Natural killer cell (primary cell): Measurements from ENCODE around the gene TSKS. TPM values are rescaled to one million over a fixed set of nuclear protein-coding genes. Genes with fewer than 3 reads are reported as not detected.

Experiments
- ATAC-seq, 3 donors: fragments of 150-1000 bp in 2 of 3; fragments of 200-7000 bp in 1 of 3; cut with Tn5 transposase; 1 replicate in 1 of 3; 2 replicates in 2 of 3; pipeline ENCODE4 v1.10.0; 2021; ENCODE audit warnings: mild to moderate bottlenecking in 2 of 3, moderate library complexity in 2 of 3
- DNase-seq, 2 donors: peaks; one replicate each; pipeline versions ENCODE4 v3.0.0 to v3.0.0-alpha.2; 2013 to 2021; ENCODE audit warnings: mixed read lengths in 1 of 2
- H3K27ac ChIP-seq: one replicate; pipeline ENCODE4 v1.5.1; 2013; ENCODE audit warnings: mild to moderate bottlenecking, low read length
- H3K27me3 ChIP-seq: one replicate; pipeline ENCODE4 v1.6.1; 2013; ENCODE audit warnings: low read length; ENCODE audit not compliant: control insufficient read depth, insufficient read depth
- H3K36me3 ChIP-seq: one replicate; pipeline ENCODE4 v1.6.1; 2013; ENCODE audit warnings: low read length; ENCODE audit not compliant: control insufficient read depth, insufficient read depth
- H3K4me1 ChIP-seq: one replicate; pipeline ENCODE4 v1.6.1; 2013; ENCODE audit warnings: low read length; ENCODE audit not compliant: control insufficient read depth, insufficient read depth
- H3K4me3 ChIP-seq: one replicate; pipeline ENCODE4 v1.5.1; 2013; ENCODE audit warnings: low read length
- H3K9me3 ChIP-seq: one replicate; pipeline ENCODE4 v1.6.1; 2013; ENCODE audit warnings: low read length; ENCODE audit not compliant: control insufficient read depth, insufficient read depth
- H3K27ac Mint-ChIP-seq, 2 donors: one replicate each; pipeline ENCODE4 v1.8.0; 2022; ENCODE audit warnings: mild to moderate bottlenecking in 2 of 2, mixed read lengths in 2 of 2, moderate library complexity in 1 of 2
- H3K27me3 Mint-ChIP-seq, 2 donors: one replicate each; pipeline ENCODE4 v1.8.0; 2022; ENCODE audit warnings: low read depth in 2 of 2, mixed read lengths in 2 of 2
- H3K36me3 Mint-ChIP-seq: one replicate; pipeline ENCODE4 v1.8.0; 2022; ENCODE audit warnings: mixed read lengths
- H3K4me1 Mint-ChIP-seq, 2 donors: one replicate each; pipeline ENCODE4 v1.8.0; 2022; ENCODE audit warnings: mixed read lengths in 2 of 2
- H3K4me3 Mint-ChIP-seq: one replicate; pipeline ENCODE4 v1.8.0; 2022; ENCODE audit warnings: mild to moderate bottlenecking, moderate library complexity, mixed read lengths
- H3K9me3 Mint-ChIP-seq, 2 donors: one replicate each; pipeline ENCODE4 v1.8.0; 2022; ENCODE audit warnings: mixed read lengths in 2 of 2
- WGBS: methylation state at CpG from one replicate; pipeline ENCODE4 v1.1.7; 2013; ENCODE audit warnings: missing lambda C conversion rate; ENCODE audit not compliant: insufficient coverage; 5-methylcytosine and 5-hydroxymethylcytosine counted together
- intact Hi-C: fragments of 100-400 bp; cut with micrococcal nuclease; formaldehyde crosslinking; loops from one replicate; pipeline ENCODE4 v1.14.2; 2022
- total RNA-seq, 4 donors: library from RNA; stranded (reverse); fragments of 120-200 nt in 1 of 4; gene quantifications; one replicate each; pipeline versions ENCODE4 v1.2.3 to v1.2.4, GENCODE V29; 2013 to 2022
- TF ChIP-seq, protein P1 (sequence below): fragments of 200-600 bp; IDR thresholded peaks from one replicate; pipeline ENCODE4 v1.8.0; 2022; ENCODE audit warnings: antibody characterized with exemption

The TSKS gene
- total RNA-seq, 3 donors from 2014 or later (not counting 1 experiment from before 2014, with no cell fraction given), result 0.35 to 2.4 (median 1.7) TPM

DNA sequence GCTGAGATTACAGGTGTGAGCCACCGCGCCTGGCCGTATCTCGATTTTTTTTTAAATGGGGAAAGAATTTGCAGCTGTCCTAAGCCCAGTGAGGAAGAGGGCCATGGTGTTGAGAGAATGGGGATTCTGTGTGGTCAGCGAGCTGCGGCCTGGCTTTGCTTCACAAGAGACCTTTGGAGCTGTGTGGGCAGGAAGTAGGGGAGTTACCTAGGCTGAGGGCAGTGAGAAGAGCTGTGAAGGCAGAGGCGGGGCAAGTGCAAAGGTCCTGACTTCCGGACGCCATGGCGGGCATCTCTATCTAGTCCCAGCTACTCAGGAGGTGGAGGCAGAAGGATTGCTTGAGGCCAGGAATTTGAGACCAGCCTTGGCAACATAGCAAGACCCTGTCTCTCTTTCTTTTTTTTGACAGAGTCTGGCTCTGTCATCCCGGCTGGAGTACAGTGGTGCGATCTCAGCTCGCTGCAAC is 8.6 kb upstream of the TSKS start:
- Histone ChIP-seq H3K9me3 (no peaks in the 10 kb centered on the region), H3K27me3 (no peaks in the 10 kb centered on the region), H3K36me3 (no peaks in the 10 kb centered on the region), H3K4me1 (peaks cover 87% of the 10 kb centered on the region), H3K27ac (peak overlapping the region; percentile 37), H3K4me3 (no peak overlapping the region)
- Mint-ChIP-seq H3K9me3 (no peaks in the 10 kb centered on the region), H3K4me1 (peaks cover 60 to 78% of the 10 kb centered on the region in 2 donors), H3K4me3 (peak overlapping the region; percentile 82), H3K36me3 (no peaks in the 10 kb centered on the region), H3K27me3 (no peaks in the 10 kb centered on the region), H3K27ac (peak overlapping the region; percentile 84 to 93)
- intact Hi-C loops, result no loop called here
- ATAC-seq (peak; percentile 56 to 62 (median 56)), DNase-seq (peak; percentile 38 to 50)
- TF ChIP-seq, protein P1, sequence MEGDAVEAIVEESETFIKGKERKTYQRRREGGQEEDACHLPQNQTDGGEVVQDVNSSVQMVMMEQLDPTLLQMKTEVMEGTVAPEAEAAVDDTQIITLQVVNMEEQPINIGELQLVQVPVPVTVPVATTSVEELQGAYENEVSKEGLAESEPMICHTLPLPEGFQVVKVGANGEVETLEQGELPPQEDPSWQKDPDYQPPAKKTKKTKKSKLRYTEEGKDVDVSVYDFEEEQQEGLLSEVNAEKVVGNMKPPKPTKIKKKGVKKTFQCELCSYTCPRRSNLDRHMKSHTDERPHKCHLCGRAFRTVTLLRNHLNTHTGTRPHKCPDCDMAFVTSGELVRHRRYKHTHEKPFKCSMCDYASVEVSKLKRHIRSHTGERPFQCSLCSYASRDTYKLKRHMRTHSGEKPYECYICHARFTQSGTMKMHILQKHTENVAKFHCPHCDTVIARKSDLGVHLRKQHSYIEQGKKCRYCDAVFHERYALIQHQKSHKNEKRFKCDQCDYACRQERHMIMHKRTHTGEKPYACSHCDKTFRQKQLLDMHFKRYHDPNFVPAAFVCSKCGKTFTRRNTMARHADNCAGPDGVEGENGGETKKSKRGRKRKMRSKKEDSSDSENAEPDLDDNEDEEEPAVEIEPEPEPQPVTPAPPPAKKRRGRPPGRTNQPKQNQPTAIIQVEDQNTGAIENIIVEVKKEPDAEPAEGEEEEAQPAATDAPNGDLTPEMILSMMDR, result no peak
- 57% methylated on average over 13 of the region's 13 CpGs for WGBS

DNA sequence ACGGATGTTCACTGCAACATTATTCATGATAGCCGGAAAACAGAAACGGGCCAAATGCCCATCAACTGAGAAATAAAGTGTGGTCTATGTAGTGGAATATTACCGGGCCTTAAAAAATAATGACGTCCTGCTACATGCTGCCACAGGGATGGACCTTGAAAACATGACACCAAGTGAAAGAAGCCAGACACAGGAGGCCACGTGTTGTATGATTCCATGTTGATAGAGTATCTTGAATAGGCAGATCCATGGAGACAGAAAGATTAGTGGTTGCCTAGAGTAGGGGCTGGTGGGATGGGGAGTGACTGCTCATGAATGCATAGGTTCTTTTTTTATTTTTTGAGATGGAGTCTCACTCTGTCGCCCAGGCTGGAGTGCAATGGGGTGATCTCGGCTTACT is 7.4 kb upstream of the TSKS start:
- Histone ChIP-seq H3K27me3 (no peaks in the 10 kb centered on the region), H3K27ac (no peak overlapping the region), H3K36me3 (no peaks in the 10 kb centered on the region), H3K9me3 (no peaks in the 10 kb centered on the region), H3K4me3 (no peak overlapping the region), H3K4me1 (peaks cover 81% of the 10 kb centered on the region)
- DNase-seq (no peak), ATAC-seq (no peak)
- H3K9me3 Mint-ChIP-seq, result no peaks in the 10 kb centered on the region
- peak overlapping the region; percentile 35 for H3K4me3 Mint-ChIP-seq
- H3K27me3 Mint-ChIP-seq, result no peaks in the 10 kb centered on the region
- TF ChIP-seq, protein P1, result no peak
- H3K36me3 Mint-ChIP-seq, result no peaks in the 10 kb centered on the region
- 98% methylated on average over 8 of the region's 8 CpGs for WGBS
- H3K4me1 Mint-ChIP-seq, result peaks cover 62 to 76% of the 10 kb centered on the region in 2 donors
- intact Hi-C loops, result no loop called here
- peak overlapping the region; percentile 84 to 93 for H3K27ac Mint-ChIP-seq

DNA sequence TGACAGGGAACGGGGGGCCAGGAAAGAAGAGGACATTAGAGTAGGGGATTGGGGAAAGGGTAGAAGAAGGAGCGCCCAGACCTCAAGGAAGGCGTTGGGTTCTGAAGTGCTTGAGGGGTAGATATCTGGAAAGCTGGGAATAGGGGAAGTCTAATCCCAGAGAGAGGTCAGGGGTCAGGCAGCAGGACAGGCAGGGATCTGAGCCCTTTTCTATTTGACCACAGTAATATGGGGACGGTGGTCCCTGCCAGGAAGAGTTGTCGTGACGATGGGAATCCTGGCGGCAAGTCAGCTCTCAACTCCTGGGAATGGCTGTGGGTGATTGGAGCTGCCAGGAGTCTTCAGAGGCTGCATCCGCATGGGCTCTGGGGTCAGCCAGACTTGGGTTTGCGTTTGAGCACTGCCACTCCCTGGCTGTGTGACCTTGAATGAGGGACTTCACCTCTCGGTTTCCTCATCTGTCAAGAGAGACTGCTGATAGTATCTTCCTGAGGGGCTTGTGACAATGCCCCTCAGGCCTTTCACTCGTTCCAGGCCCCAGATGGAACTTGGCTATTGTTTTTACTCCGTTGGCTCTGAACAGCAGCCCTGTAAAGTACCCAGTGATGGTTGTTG is 5.0 kb upstream of the TSKS start:
- H3K27ac ChIP-seq, result no peak overlapping the region
- H3K4me1 ChIP-seq, result peaks cover 65% of the 10 kb centered on the region
- DNase-seq (no peak), ATAC-seq (no peak)
- Mint-ChIP-seq H3K4me1 (peaks cover 52 to 63% of the 10 kb centered on the region in 2 donors), H3K27me3 (no peaks in the 10 kb centered on the region), H3K9me3 (no peaks in the 10 kb centered on the region), H3K36me3 (no peaks in the 10 kb centered on the region), H3K27ac (peak overlapping the region; percentile 91 to 93), H3K4me3 (peak overlapping the region; percentile 94)
- WGBS, result 92% methylated on average over 12 of the region's 12 CpGs
- H3K27me3 ChIP-seq, result no peaks in the 10 kb centered on the region
- H3K9me3 ChIP-seq, result no peaks in the 10 kb centered on the region
- no peaks in the 10 kb centered on the region for H3K36me3 ChIP-seq
- TF ChIP-seq, protein P1, result no peak
- H3K4me3 ChIP-seq, result peak overlapping the region; percentile 74
- intact Hi-C loops, result loop anchor here (2.0 to 5.0 kb wide), 3 partner anchors 45 to 99 kb away; partner anchors contain the start of genes FUZ and PNKP
